ENCODE data around the gene C1QTNF1.

Gene C1QTNF1

GRCh38 chr17:78995022-78995760 lies 28.8 kb upstream of the C1QTNF1 start:
- H3K4me1 ChIP-seq (ENCODE audit: control insufficient read depth, low read depth, low read length): no peaks in the 10 kb centered on the region
- no peaks in the 10 kb centered on the region for H3K9me3 ChIP-seq (ENCODE audit: control insufficient read depth, low read depth, low read length)
- no peak overlapping the region for H3K27ac ChIP-seq (ENCODE audit: low read length)
- no peak overlapping the region for H3K9ac ChIP-seq (ENCODE audit: low read length)
- no peak overlapping the region for H3K4me3 ChIP-seq (ENCODE audit: low read length)
- H3K27me3 ChIP-seq (ENCODE audit: control insufficient read depth, insufficient read depth, low read length): peaks cover 3% of the 10 kb centered on the region
- peaks cover 19% of the 10 kb centered on the region for H3K36me3 ChIP-seq (ENCODE audit: control insufficient read depth, low read depth, low read length)

- H3K9ac ChIP-seq (ENCODE audit: low read length): no peak overlapping the region
- H3K9me3 ChIP-seq (ENCODE audit: control insufficient read depth, low read depth, low read length): no peaks in the 10 kb centered on the region
- H3K4me3 ChIP-seq (ENCODE audit: low read length): no peak overlapping the region
- peaks cover 19% of the 10 kb centered on the region for H3K36me3 ChIP-seq (ENCODE audit: control insufficient read depth, low read depth, low read length)
- H3K4me1 ChIP-seq (ENCODE audit: control insufficient read depth, low read depth, low read length): no peaks in the 10 kb centered on the region
- no peak overlapping the region for H3K27ac ChIP-seq (ENCODE audit: low read length)
- H3K27me3 ChIP-seq (ENCODE audit: control insufficient read depth, insufficient read depth, low read length): peaks cover 10% of the 10 kb centered on the region
Observed at GRCh38 chr17:78995761-78996451, 28.1 kb upstream of the C1QTNF1 start.

DNA sequence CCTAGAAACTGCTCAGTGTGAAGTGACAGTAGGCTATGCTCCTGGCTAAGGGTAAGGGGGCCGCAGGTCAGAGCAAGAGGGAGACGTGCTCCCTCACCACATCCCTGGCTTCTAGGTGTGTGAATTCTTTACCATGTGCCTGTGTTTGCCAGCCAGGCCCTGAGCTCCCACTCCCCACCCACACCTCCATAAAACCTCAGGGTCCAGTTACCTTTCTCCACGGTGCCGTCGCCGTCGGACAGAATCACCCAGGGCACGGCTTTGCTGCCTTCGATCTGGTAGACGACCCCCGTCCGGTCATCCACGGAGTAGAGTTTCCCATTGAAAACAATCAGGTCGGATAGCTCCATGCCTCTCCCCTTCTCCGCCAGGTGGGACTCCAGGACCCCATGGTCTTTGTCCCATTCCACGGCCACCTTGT lies 27.2 kb upstream of the C1QTNF1 start:
- Histone ChIP-seq H3K36me3 (ENCODE audit: control insufficient read depth, low read depth, low read length) (peaks cover 14% of the 10 kb centered on the region), H3K4me1 (ENCODE audit: control insufficient read depth, low read depth, low read length) (no peaks in the 10 kb centered on the region), H3K27me3 (ENCODE audit: control insufficient read depth, insufficient read depth, low read length) (peaks cover 19% of the 10 kb centered on the region), H3K4me3 (ENCODE audit: low read length) (no peak overlapping the region), H3K9ac (ENCODE audit: low read length) (no peak overlapping the region), H3K27ac (ENCODE audit: low read length) (no peak overlapping the region), H3K9me3 (ENCODE audit: control insufficient read depth, low read depth, low read length) (no peaks in the 10 kb centered on the region)

GRCh38 chr17:78997231-78997741 lies 26.7 kb upstream of the C1QTNF1 start:
- Histone ChIP-seq H3K9me3 (ENCODE audit: control insufficient read depth, low read depth, low read length) (no peaks in the 10 kb centered on the region), H3K36me3 (ENCODE audit: control insufficient read depth, low read depth, low read length) (peaks cover 14% of the 10 kb centered on the region), H3K27ac (ENCODE audit: low read length) (no peak overlapping the region), H3K9ac (ENCODE audit: low read length) (no peak overlapping the region), H3K4me1 (ENCODE audit: control insufficient read depth, low read depth, low read length) (no peaks in the 10 kb centered on the region), H3K27me3 (ENCODE audit: control insufficient read depth, insufficient read depth, low read length) (peaks cover 24% of the 10 kb centered on the region), H3K4me3 (ENCODE audit: low read length) (no peak overlapping the region)

DNA sequence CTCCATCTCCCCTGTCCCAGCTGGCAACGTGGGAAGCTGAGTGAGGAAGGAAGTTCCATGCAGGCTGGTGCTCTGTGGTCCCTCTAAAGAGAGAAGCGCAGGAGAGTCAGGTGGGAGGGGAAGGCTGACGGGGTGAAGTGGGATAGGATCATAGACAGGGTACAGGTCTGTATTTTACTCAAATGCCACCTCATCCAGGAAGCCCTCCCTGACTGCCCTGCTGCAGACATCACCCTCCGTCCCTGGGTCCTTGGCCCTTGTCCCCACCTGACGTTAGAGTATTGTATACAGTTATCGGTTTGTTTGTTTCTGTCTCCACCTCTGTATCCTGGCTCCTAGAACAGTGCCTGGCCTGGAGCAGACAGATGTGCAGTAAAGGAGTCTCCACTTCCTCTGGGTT lies 26.1 kb upstream of the C1QTNF1 start:
- H3K27ac ChIP-seq (ENCODE audit: low read length): no peak overlapping the region
- H3K9ac ChIP-seq (ENCODE audit: low read length): no peak overlapping the region
- no peak overlapping the region for H3K4me3 ChIP-seq (ENCODE audit: low read length)
- H3K27me3 ChIP-seq (ENCODE audit: control insufficient read depth, insufficient read depth, low read length): peaks cover 30% of the 10 kb centered on the region
- H3K4me1 ChIP-seq (ENCODE audit: control insufficient read depth, low read depth, low read length): no peaks in the 10 kb centered on the region
- H3K9me3 ChIP-seq (ENCODE audit: control insufficient read depth, low read depth, low read length): no peaks in the 10 kb centered on the region
- H3K36me3 ChIP-seq (ENCODE audit: control insufficient read depth, low read depth, low read length): peaks cover 11% of the 10 kb centered on the region

DNA sequence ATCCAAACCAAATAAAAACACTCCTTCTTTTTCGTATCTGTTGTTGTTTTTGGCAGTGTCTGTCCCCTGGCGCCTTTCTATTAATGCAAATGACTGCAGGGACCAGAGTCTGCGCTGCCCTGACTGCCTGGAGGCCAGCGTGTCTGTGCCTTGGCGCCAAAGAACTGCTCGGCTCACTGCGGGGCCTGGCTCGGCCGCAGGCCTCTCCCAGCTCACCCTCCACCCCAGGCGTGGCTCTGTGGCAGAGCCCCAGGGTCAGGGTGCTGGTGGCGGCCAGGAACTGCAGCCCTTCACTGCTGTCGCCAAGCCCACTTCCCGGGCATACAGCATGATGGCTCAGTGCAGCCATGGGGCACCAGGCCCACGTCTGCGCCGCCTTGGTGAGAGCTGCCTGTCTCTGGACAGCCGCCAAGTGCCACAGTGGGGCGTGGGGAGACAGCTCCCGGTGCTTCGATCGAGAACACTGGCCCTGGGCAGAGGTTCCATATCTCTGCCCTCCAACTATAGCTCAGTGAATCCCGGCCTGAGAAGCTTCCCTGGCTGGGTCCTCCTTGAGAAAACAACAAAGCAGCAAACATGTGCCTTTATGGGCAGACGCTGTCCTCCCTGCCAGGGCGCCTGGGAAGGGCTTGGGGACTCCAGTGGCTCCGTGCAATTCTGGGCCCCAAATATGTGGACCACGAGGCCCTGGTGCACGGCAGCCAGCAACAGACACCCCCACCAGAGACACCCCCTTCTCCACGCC lies 25.5 kb upstream of the C1QTNF1 start:
- no peaks in the 10 kb centered on the region for H3K4me1 ChIP-seq (ENCODE audit: control insufficient read depth, low read depth, low read length)
- peaks cover 10% of the 10 kb centered on the region for H3K36me3 ChIP-seq (ENCODE audit: control insufficient read depth, low read depth, low read length)
- H3K27ac ChIP-seq (ENCODE audit: low read length): no peak overlapping the region
- H3K9me3 ChIP-seq (ENCODE audit: control insufficient read depth, low read depth, low read length): no peaks in the 10 kb centered on the region
- no peak overlapping the region for H3K4me3 ChIP-seq (ENCODE audit: low read length)
- H3K9ac ChIP-seq (ENCODE audit: low read length): no peak overlapping the region
- peaks cover 36% of the 10 kb centered on the region for H3K27me3 ChIP-seq (ENCODE audit: control insufficient read depth, insufficient read depth, low read length)

DNA sequence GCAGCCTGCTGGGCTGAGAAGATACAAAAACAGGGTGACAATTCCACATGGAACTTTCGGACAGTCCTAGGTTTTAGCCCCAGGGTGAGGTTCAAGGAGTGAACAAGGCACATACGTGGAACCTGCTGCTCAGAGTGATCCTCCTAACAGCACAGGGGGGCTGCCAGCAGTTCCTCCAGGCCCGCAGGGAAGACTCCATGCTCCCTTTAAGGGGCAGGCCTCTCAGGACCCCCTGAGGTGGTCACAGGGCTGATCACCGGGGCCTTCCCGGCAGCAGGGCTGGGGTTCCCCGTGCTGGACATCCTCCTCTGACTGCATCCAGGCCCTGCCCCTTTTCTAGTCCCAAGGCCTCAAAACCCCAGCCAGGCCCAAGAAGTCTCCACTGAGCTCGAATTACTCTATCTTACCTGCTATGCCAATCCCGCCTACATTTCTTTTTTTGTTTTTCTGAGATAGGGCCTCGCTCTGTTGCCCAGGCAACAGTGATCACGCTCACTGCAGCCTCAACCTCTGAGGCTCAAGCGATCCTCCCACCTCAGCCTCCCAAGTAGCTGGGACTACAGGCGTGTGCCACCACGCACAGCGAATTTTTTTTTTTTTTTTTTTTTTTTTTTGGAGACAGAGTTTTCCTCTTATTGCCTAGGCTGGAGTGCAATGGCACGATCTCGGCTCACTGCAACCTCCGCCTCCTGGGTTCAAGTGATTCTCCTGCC lies 24.8 kb upstream of the C1QTNF1 start:
- H3K27ac ChIP-seq (ENCODE audit: low read length): no peak overlapping the region
- no peak overlapping the region for H3K4me3 ChIP-seq (ENCODE audit: low read length)
- H3K9ac ChIP-seq (ENCODE audit: low read length): no peak overlapping the region
- no peaks in the 10 kb centered on the region for H3K4me1 ChIP-seq (ENCODE audit: control insufficient read depth, low read depth, low read length)
- peaks cover 42% of the 10 kb centered on the region for H3K27me3 ChIP-seq (ENCODE audit: control insufficient read depth, insufficient read depth, low read length)
- H3K36me3 ChIP-seq (ENCODE audit: control insufficient read depth, low read depth, low read length): peaks cover 10% of the 10 kb centered on the region
- no peaks in the 10 kb centered on the region for H3K9me3 ChIP-seq (ENCODE audit: control insufficient read depth, low read depth, low read length)

- Histone ChIP-seq H3K9ac (ENCODE audit: low read length) (no peak overlapping the region), H3K4me1 (ENCODE audit: control insufficient read depth, low read depth, low read length) (no peaks in the 10 kb centered on the region), H3K27me3 (ENCODE audit: control insufficient read depth, insufficient read depth, low read length) (peaks cover 42% of the 10 kb centered on the region), H3K4me3 (ENCODE audit: low read length) (no peak overlapping the region), H3K36me3 (ENCODE audit: control insufficient read depth, low read depth, low read length) (peaks cover 10% of the 10 kb centered on the region), H3K27ac (ENCODE audit: low read length) (no peak overlapping the region), H3K9me3 (ENCODE audit: control insufficient read depth, low read depth, low read length) (no peaks in the 10 kb centered on the region)
Observed at GRCh38 chr17:78999947-79000395, 24.0 kb upstream of the C1QTNF1 start.

GRCh38 chr17:79000396-79001189 lies 23.4 kb upstream of the C1QTNF1 start:
- no peaks in the 10 kb centered on the region for H3K9me3 ChIP-seq (ENCODE audit: control insufficient read depth, low read depth, low read length)
- H3K9ac ChIP-seq (ENCODE audit: low read length): no peak overlapping the region
- H3K4me3 ChIP-seq (ENCODE audit: low read length): no peak overlapping the region
- no peaks in the 10 kb centered on the region for H3K4me1 ChIP-seq (ENCODE audit: control insufficient read depth, low read depth, low read length)
- no peak overlapping the region for H3K27ac ChIP-seq (ENCODE audit: low read length)
- H3K36me3 ChIP-seq (ENCODE audit: control insufficient read depth, low read depth, low read length): peaks cover 10% of the 10 kb centered on the region
- peaks cover 48% of the 10 kb centered on the region for H3K27me3 ChIP-seq (ENCODE audit: control insufficient read depth, insufficient read depth, low read length)

GRCh38 chr17:79001190-79002020 lies 22.6 kb upstream of the C1QTNF1 start:
- H3K36me3 ChIP-seq (ENCODE audit: control insufficient read depth, low read depth, low read length): peaks cover 8% of the 10 kb centered on the region
- peaks cover 56% of the 10 kb centered on the region for H3K27me3 ChIP-seq (ENCODE audit: control insufficient read depth, insufficient read depth, low read length)
- H3K27ac ChIP-seq (ENCODE audit: low read length): no peak overlapping the region
- H3K4me1 ChIP-seq (ENCODE audit: control insufficient read depth, low read depth, low read length): no peaks in the 10 kb centered on the region
- H3K4me3 ChIP-seq (ENCODE audit: low read length): no peak overlapping the region
- H3K9me3 ChIP-seq (ENCODE audit: control insufficient read depth, low read depth, low read length): no peaks in the 10 kb centered on the region
- H3K9ac ChIP-seq (ENCODE audit: low read length): no peak overlapping the region
